GM12801 (cell line): ENCODE measurements around the gene ARMC2.

ENCODE experiments used
- CTCF ChIP-seq: IDR thresholded peaks from one replicate; pipeline ENCODE4 v1.5.1; 2011; ENCODE audit warnings: control low read depth; ENCODE audit not compliant: insufficient read length; ENCODE audit errors: extremely low read depth

Gene ARMC2

GRCh38 chr6:108959972-108960582 lies 111.9 kb downstream of the ARMC2 start:
- no peak for TF ChIP-seq CTCF

GRCh38 chr6:108960601-108961000 lies 112.4 kb downstream of the ARMC2 start:
- no peak for TF ChIP-seq CTCF

GRCh38 chr6:108961077-108961476 lies 112.9 kb downstream of the ARMC2 start:
- TF ChIP-seq CTCF, result no peak

- no peak for TF ChIP-seq CTCF
These were observed 113.8 kb downstream of the ARMC2 start for GRCh38 chr6:108961985-108962384.

- no peak for TF ChIP-seq CTCF
These were observed 118.0 kb downstream of the ARMC2 start for GRCh38 chr6:108966251-108966650.

GRCh38 chr6:108966855-108967755 lies 118.9 kb downstream of the ARMC2 start:
- no peak for TF ChIP-seq CTCF

- TF ChIP-seq CTCF, result no peak
These were observed 120.4 kb downstream of the ARMC2 start for GRCh38 chr6:108968325-108969316.
